ENCODE data around the gene CCL28.

DNA sequence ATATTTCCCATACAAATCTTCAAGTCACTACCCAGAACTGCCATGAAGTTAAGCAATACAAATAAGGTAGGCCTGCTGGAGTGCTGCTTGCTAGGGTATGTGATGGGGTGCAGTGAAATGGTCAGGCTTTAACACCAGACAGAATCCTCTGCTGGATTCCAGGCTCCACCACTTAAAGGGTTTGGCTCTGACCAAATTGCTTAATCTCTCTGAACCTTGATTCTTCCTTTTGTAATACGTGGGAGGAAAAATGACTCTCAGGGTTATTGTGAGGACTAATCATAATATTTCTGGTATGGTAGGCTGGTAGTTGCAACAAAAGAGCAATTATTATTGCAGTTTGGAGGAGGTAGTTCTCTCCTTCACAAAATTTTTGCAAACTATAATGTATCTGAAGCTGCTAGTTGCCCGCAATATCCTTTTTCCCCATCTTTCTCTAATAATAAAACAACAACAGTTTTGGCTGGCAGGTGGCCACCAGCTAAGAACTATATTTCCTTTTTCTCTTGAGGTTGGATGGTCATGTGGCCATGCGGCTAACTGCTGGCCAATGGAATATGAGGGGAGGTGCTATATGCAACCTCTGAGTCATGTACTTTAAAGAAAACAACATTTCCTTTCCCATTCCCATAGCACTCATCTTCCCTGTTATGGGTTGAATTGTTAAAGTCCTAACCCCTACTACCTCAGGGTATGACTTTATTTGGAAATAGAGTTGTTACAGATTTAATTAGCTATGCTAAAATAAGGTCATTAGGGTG lies 44.1 kb downstream of the CCL28 start:
- TF ChIP-seq, protein P1, sequence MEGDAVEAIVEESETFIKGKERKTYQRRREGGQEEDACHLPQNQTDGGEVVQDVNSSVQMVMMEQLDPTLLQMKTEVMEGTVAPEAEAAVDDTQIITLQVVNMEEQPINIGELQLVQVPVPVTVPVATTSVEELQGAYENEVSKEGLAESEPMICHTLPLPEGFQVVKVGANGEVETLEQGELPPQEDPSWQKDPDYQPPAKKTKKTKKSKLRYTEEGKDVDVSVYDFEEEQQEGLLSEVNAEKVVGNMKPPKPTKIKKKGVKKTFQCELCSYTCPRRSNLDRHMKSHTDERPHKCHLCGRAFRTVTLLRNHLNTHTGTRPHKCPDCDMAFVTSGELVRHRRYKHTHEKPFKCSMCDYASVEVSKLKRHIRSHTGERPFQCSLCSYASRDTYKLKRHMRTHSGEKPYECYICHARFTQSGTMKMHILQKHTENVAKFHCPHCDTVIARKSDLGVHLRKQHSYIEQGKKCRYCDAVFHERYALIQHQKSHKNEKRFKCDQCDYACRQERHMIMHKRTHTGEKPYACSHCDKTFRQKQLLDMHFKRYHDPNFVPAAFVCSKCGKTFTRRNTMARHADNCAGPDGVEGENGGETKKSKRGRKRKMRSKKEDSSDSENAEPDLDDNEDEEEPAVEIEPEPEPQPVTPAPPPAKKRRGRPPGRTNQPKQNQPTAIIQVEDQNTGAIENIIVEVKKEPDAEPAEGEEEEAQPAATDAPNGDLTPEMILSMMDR (conservative IDR thresholded peaks at IDR 0.05; ENCODE audit: low read depth, low read length) = no peak
- TF ChIP-seq EZH2phosphoT487 (IDR thresholded peaks at IDR 0.05; ENCODE audit: borderline replicate concordance, low read length) = no peak
- no peak for TF ChIP-seq EZH2 (IDR thresholded peaks at IDR 0.05; ENCODE audit: low read length, unreplicated experiment)

Data from PC-3 (cell line).